Measurements from ENCODE around the gene COL9A1. TPM values are rescaled to one million over a fixed set of nuclear protein-coding genes. Genes with fewer than 3 reads are reported as not detected.

COL9A1 gene
- total and polyA plus RNA-seq, 2 experiments from 2014 or later = 1.6 to 2.3 TPM

- Histone ChIP-seq H3K36me3 (replicated peaks; ENCODE audit: insufficient read depth, low read depth) (no peaks in the 10 kb centered on the region), H3K4me3 (no peak overlapping the region), H3K79me2 (no peaks in the 10 kb centered on the region), H4K20me1 (ENCODE audit: insufficient read depth, poor library complexity, severe bottlenecking) (no peaks in the 10 kb centered on the region), H3K27ac (no peak overlapping the region), H3K4me2 (no peak overlapping the region), H2AFZ (no peak overlapping the region), H3K4me1 (ENCODE audit: insufficient read depth) (no peaks in the 10 kb centered on the region), H3K27me3 (no peaks in the 10 kb centered on the region), H3K9me3 (ENCODE audit: low read depth) (no peaks in the 10 kb centered on the region), H3K9me2 (replicated peaks; ENCODE audit: insufficient read depth) (no peaks in the 10 kb centered on the region)
- DNase-seq (ENCODE audit: low spot score) = no peak
- 57% methylated on average over 3 of the region's 3 CpGs for WGBS (ENCODE audit: low lambda C conversion rate, missing lambda C conversion rate)
- TF ChIP-seq CTCF (IDR thresholded peaks at IDR 0.05; ENCODE audit: poor library complexity) (no peak), EZH2phosphoT487 (IDR thresholded peaks at IDR 0.05; ENCODE audit: low read depth, severe bottlenecking, unreplicated experiment) (no peak), EZH2 (IDR thresholded peaks at IDR 0.05; ENCODE audit: borderline replicate concordance) (no peak)
These were observed 119.3 kb downstream of the COL9A1 start for GRCh38 chr6:70183538-70183937.

GRCh38 chr6:70180901-70181599 lies 121.8 kb downstream of the COL9A1 start:
- Histone ChIP-seq H3K4me3 (no peak overlapping the region), H3K27me3 (no peaks in the 10 kb centered on the region), H2AFZ (no peak overlapping the region), H4K20me1 (ENCODE audit: insufficient read depth, poor library complexity, severe bottlenecking) (no peaks in the 10 kb centered on the region), H3K79me2 (no peaks in the 10 kb centered on the region), H3K9me3 (ENCODE audit: low read depth) (no peaks in the 10 kb centered on the region), H3K36me3 (replicated peaks; ENCODE audit: insufficient read depth, low read depth) (no peaks in the 10 kb centered on the region), H3K4me1 (ENCODE audit: insufficient read depth) (no peaks in the 10 kb centered on the region), H3K27ac (no peak overlapping the region), H3K4me2 (no peak overlapping the region), H3K9me2 (replicated peaks; ENCODE audit: insufficient read depth) (no peaks in the 10 kb centered on the region)
- no peak for TF ChIP-seq EZH2 (IDR thresholded peaks at IDR 0.05; ENCODE audit: borderline replicate concordance)
- TF ChIP-seq EZH2phosphoT487 (IDR thresholded peaks at IDR 0.05; ENCODE audit: low read depth, severe bottlenecking, unreplicated experiment) = no peak
- TF ChIP-seq CTCF (IDR thresholded peaks at IDR 0.05; ENCODE audit: poor library complexity) = no peak
- 53% methylated on average over 1 of the region's 1 CpG for WGBS (ENCODE audit: low lambda C conversion rate, missing lambda C conversion rate)
- no peak for DNase-seq (ENCODE audit: low spot score)

GRCh38 chr6:70180183-70180900 lies 122.5 kb downstream of the COL9A1 start:
- Histone ChIP-seq H3K4me2 (no peak overlapping the region), H3K4me3 (no peak overlapping the region), H3K4me1 (ENCODE audit: insufficient read depth) (no peaks in the 10 kb centered on the region), H3K27ac (no peak overlapping the region), H4K20me1 (ENCODE audit: insufficient read depth, poor library complexity, severe bottlenecking) (no peaks in the 10 kb centered on the region), H3K9me3 (ENCODE audit: low read depth) (no peaks in the 10 kb centered on the region), H2AFZ (no peak overlapping the region), H3K36me3 (replicated peaks; ENCODE audit: insufficient read depth, low read depth) (no peaks in the 10 kb centered on the region), H3K27me3 (no peaks in the 10 kb centered on the region), H3K79me2 (no peaks in the 10 kb centered on the region), H3K9me2 (replicated peaks; ENCODE audit: insufficient read depth) (no peaks in the 10 kb centered on the region)
- 88% methylated on average over 2 of the region's 2 CpGs for WGBS (ENCODE audit: low lambda C conversion rate, missing lambda C conversion rate)
- no peak for DNase-seq (ENCODE audit: low spot score)
- TF ChIP-seq EZH2phosphoT487 (IDR thresholded peaks at IDR 0.05; ENCODE audit: low read depth, severe bottlenecking, unreplicated experiment) (no peak), CTCF (IDR thresholded peaks at IDR 0.05; ENCODE audit: poor library complexity) (no peak), EZH2 (IDR thresholded peaks at IDR 0.05; ENCODE audit: borderline replicate concordance) (no peak)

All from hepatocyte (in vitro differentiated cells).